ENCODE measurements around the gene ALOXE3.

GRCh38 chr17:8154608-8155155 is 36.4 kb upstream of the ALOXE3 start:
- TF ChIP-seq, protein P1, sequence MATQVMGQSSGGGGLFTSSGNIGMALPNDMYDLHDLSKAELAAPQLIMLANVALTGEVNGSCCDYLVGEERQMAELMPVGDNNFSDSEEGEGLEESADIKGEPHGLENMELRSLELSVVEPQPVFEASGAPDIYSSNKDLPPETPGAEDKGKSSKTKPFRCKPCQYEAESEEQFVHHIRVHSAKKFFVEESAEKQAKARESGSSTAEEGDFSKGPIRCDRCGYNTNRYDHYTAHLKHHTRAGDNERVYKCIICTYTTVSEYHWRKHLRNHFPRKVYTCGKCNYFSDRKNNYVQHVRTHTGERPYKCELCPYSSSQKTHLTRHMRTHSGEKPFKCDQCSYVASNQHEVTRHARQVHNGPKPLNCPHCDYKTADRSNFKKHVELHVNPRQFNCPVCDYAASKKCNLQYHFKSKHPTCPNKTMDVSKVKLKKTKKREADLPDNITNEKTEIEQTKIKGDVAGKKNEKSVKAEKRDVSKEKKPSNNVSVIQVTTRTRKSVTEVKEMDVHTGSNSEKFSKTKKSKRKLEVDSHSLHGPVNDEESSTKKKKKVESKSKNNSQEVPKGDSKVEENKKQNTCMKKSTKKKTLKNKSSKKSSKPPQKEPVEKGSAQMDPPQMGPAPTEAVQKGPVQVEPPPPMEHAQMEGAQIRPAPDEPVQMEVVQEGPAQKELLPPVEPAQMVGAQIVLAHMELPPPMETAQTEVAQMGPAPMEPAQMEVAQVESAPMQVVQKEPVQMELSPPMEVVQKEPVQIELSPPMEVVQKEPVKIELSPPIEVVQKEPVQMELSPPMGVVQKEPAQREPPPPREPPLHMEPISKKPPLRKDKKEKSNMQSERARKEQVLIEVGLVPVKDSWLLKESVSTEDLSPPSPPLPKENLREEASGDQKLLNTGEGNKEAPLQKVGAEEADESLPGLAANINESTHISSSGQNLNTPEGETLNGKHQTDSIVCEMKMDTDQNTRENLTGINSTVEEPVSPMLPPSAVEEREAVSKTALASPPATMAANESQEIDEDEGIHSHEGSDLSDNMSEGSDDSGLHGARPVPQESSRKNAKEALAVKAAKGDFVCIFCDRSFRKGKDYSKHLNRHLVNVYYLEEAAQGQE (IDR thresholded peaks at IDR 0.05; ENCODE audit: insufficient read depth in 1 of 2, low read depth in 2 of 2, low read length in 2 of 2), result no peak
- TF ChIP-seq POLR2AphosphoS5 (IDR thresholded peaks at IDR 0.05; ENCODE audit: low read depth, low read length) (no peak), TAF1 (IDR thresholded peaks at IDR 0.05; ENCODE audit: borderline replicate concordance, insufficient read depth, low read length) (no peak), SIN3A (IDR thresholded peaks at IDR 0.05; ENCODE audit: borderline replicate concordance, insufficient read depth, low read length) (no peak)

All from PFSK-1 (cell line).